ENCODE results near the gene TLR6.
A peak's percentile ranks its signal among the peaks of the same experiment; 100 is the strongest.
"Not testable (repeated sequence)": the region's sequence is repeated elsewhere in the genome, so short reads cannot be mapped to it uniquely, and the experiment has no call there.

The TLR6 gene

DNA sequence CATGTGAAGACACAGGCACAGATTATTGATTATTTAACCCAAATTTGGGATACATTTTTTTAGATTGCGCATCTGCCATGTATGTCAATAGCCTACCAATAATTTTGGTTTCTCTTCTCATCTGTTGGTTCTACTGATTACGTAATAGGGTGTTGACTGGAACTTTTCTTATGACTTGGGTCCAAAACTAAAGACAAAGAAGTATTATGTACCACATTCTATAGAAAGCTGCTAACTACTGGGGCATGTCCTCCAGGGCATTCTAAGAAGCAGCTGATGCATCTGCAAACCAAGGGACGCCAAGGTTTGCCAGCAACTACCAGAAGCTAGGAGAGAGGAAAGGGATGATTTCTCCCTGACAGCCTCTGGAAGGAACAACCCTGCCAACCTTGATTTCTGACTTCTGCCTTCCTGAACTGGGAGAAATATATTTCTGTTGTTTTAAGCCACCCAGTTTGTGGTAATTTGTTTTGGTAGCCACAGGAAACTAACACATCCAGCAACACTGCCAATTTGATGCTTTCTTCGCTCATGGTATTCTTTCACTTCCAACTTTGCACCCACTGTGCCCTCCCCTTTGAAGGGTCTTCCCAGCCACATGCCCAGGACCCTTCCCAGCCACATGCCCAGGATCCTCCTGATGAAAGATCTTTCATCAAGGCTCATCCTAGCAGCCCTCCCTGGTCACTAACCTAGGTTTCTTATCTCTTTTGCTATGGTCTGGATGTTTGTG is 36.1 kb downstream of the TLR6 start:
- DNase-seq, result no peak

DNA sequence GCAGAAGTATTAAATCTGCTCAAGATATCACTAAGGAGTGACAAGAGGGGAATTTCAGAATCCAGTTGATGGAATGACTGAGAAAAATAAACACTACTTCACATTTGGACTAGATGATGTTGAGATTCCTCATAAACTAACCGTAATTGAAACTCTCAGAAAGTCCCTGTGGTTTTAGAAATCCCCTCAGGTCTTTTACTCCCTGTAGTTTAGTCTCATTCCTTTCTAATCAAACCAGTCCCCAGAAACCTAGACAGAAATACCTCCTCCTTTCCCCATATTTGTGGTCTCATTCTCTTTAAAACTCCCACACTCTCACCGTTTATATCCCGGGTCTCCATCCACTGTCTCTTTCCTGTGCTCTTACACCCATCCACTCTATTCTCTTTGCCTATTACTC is 37.0 kb downstream of the TLR6 start:
- DNase-seq, result no peak

DNA sequence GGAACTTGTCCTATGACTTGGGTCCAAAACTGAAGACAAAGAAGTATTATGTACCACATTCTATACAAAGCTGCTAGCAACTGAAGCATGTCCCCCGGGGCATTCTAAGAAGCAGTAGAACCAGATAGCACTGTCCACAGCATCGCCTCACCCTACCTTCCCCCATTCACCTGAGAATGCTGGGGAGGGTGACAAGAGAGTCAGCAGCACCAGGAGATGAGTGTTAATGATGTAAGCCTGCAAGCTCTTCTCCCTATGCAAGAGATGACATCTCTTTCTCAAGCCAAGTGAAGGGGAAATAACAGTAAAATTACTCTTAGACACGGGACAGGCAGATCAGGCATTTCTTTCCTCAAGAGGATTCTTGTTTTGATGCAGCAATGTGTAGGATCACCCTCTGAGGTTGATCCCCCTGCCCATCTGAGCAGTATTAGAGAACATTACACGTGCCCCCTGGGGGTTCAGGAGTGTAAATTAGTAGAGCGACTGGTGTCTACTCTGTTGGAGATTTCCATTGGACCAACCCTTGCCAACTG is 38.1 kb downstream of the TLR6 start:
- no peak for DNase-seq

DNA sequence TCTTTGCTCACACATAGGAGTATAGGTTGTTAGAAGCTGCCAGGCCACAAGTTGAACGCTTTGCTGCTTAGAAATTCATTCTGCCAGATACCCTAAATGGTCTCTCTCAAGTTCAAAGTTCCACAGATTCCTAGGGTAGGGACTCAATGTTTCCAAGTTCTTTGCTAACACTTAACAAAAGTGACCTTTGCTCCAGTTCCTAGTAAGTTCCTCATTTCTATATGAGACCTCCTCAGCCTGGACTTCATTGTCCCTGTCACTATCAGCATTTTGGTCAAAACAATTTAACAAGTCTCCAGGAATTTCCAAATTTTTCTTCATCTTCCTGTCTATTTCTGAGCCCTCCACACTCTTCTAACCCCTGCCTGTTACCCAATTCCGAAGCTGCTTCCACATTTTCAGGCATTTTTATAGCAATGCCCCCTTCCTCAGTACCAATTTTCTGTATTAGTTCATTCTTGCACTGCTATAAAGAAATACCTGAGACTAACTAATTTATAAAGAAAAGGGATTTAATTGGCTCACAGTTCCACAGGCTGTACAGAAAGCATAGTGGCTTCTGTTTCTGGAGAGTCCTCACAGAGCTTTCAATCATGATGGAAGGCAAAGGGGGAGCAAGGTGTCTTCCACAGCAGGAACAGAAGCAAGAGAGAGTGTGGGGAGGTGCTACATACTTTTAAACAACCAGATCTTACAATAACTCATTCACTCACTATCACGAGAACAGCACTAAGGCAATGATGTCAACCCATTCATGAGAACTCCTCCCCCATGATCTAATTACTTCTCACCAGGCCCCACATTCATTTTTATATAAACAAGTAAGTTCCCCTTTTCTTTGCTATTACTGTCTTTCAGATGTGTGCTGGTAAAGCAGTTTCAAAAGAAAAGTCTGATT is 40.5 kb downstream of the TLR6 start:
- DNase-seq, result no peak

DNA sequence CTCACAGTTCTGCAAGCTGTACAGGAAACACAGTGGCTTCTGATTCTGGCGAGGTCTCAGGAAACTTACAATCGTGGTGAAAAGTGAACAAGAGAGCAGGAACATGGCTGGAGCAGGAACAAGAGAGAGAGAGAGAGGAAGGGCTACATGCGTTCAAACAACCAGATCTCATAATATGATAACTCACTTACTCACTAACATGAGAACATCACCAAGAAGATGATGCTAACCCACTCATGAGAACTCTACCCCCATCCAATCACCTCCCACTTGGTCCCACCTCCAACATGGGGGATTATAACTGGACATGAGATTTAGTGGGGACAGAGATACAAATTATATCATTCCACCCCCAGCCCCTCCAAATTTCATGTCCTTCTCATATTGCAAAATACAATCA is 42.2 kb downstream of the TLR6 start:
- no peak for DNase-seq

DNA sequence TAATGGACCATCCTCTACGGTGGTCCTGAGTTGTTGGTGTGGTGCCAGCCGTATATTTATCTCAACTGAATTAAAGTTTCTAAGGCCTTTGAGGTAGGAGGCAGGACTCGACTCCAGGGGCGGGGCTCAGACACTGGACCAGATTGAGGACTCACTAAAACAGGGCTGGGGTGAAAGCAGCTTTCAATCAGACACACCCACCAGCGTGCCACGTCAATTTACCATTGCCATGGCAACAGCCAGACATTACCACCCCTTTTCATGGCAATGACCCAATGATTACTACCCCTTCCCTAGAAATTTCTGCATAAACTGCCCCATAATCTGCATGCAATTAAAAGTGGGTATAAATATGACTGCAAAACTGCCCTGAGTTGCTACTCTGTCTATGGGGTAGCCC is 45.3 kb downstream of the TLR6 start:
- no peak for DNase-seq

DNA sequence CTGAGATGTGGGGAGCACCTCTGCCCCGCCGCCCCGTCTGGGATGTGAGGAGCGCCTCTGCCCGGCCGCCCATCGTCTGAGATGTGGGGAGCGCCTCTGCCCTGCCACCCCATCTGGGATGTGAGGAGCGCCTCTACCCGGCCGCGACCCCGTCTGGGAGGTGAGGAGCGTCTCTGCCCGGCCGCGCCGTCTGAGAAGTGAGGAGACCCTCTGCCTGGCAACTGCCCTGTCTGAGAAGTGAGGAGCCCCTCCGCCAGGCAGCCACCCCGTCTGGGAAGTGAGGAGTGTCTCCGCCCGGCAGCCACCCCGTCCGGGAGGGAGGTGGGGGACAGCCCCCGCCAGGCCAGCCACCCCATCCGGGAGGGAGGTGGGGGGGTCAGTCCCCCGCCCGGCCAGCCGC is 49.2 kb downstream of the TLR6 start:
- not testable (repeated sequence) for DNase-seq

DNA sequence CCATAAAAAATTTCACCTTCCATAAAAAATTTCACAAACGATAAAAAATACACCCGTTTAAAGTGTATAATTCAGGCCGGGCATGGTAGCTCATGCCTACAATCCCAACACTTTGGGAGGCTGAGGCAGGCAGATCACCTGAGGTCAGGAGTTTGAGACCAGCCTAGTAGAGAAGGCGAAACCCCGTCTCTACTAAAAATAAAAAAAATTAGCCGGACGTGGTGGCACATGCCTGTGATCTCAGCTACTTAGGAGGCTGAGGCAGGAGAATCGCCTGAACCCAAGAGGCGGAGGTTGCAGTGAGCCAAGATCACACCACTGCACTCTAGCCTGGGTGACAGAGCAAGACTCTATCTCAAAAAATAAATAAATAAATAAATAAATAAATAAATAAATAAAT is 50.4 kb downstream of the TLR6 start:
- not testable (repeated sequence) for DNase-seq

DNA sequence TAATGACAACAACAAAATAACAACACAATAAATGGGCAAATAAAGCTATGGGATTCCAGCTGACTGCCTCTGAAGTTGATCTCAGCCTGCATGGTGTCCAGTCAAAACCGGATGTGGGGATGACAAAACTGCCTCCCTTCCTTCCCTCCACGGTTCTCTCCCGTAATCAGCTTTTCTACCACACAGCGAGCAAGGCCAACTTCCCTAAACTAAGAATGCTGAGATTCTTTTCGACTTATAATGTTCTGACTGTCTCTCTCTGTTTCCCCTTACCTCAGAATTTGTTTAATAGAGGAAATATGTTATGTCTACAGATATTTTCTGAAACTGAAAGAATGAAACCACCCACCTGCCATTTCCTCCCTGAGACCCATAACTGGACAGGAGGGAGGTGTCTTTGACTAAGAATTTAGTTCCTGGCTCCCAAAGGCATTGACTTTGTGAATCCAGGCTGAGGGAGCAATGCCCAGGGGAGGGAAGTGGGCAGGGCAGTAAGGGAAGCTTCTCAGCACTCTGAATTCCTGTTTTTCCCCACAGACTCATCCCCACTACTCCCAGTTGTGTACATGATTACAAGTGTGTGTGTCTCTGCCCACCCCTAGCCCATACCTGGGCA is 51.0 kb downstream of the TLR6 start:
- DNase-seq, result peak in 1 of 2 experiments; percentile 4

DNA sequence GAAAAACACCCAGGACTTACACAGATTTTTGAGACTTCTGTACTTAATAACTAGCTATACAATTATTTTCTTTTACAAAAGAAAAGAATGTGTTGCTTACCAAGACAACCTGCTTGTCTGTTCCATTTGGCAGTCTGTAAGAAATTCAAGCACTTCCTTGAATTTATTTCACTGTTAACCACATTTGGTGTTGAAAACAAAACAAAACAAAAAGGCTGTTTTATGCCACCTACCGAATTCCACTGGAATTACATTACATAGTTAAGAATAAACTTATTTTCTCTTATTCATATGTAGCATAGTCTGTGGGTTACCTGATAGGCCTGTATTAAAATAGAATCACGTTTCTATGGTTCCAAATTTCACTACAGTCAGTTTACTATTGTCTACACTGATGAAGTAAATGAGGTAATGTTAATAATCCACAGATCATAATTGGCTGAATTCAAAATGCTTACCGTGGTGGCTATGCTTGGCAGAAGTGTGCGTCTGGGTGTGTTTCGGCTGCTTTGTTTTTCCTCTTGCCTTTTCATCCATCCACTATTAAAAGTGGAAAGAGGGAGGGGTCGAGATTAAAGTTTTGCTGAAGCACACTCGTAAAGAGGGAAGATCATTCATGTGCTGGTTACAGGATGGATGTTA is 51.8 kb downstream of the TLR6 start, which contains the start of gene TLR1:
TSS of gene TLR1 (minus strand) at position 138 of the 642 bp plus-strand sequence. CDS start 5,960 bp downstream, outside the sequence.
- DNase-seq, result peak in 1 of 2 experiments; percentile 33

DNA sequence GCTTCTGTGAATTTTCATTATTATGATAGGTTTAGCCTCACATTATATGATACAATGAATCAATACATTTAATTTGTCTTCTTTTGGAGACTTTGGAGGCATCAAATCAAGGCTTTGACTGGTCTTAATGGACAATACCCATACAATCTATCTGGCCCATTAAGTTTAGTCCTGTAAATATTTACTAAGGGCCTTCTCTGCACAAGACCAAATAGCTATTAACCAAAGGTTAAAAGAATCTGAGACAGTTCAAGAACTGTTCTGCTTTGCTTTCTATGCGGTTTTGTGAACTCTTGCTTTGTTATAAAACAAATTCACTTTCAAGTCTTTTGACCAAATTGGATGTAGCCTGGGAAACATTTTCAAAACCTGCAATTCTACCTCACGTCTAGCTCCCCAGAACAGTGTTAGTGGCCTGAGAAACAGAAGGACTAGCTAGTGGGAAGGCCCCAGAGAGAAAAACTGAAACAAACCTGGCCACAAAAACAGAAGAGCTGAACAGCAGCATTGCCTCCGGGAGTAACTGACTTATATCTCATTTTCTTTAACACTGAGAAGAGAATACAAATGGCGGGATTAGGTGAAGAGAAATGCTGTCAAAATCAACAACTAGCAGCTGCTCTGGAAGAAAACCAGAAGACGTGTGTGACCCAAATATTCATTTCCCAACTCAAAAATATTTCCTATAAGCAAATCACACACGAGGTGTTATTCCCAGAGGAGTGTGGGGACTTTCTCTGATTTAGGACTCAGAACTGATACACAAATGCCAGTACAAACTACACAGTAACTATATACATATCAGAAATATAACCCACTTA is 52.6 kb downstream of the TLR6 start:
- no peak for DNase-seq

DNA sequence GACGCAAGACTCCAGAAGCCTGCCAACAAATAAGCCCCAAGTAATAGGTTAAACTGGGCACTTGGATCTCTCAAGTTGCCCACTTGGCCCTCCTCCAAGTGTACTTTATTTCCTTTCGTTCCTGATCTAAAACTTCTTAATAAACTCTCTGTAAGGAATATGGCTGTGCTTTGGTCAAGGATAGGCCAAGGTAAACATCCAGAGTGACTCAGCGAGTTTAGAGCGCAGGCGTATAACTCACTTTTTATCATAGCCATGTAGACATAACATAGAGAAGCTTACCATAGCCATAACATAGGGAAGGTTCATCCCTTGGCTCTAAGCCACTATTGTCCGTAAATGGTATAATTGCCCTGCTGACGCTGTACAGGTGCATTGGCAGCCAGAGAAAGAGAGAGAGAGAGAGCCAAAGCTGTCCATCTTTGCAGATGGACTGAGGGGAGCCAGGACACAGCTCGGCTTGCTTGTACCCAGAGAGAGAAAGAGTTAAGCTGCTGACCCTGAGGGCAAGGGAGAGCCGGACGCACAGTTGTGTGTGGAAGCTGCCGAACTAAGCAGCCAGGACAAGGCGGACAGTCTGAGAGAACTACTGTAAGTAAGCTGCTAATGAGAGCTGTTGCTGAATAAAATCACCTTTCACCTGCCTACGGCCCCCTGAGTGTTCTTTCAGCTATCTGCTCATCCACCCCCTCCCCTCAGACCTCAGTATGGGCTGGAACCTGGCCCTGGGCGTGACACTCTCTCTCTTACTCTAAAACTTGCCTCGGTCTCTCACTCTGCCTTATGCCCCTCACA is 53.9 kb downstream of the TLR6 start:
- no peak for DNase-seq

DNA sequence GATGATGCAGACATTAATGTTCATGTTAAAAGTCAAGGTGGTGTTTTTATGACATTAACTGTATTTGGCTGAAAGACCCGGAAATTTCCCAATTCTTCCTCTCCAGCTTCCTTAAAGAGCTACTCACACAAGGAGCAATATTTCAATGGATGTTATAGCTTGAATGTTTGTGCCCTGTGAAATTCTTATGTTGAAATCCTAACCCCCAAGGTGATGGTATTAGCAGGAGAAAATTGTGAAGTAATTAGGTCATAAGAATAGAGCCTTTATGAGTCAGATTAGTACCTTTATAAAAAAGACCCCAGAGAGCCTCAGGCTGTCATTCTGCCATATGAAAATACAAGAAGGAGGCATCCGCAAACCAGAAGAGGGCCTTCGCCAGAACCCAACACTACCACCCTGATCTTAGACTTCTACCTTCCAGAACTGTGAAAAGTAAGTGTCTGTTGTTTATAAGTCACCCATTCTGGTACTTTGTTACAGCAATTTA is 55.6 kb downstream of the TLR6 start:
- DNase-seq, result no peak

DNA sequence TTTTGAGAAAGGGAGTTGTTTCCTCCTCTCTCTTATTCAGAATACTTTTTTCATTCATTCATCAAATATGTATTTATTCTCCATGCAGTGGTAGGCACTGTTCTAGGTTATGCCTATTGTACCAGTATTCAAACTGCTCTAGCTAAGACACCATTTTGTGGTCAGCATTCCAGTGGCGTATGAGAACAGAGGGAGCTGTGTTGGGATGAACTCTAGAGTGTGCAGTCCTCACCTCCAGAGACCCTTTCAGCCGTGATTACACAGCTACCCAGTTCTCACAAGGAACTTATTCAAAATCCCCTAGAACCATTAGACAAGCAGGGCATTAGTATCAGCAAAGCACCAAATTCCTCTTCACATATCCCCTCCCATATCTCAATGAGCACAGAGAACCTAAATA is 56.3 kb downstream of the TLR6 start:
- DNase-seq, result no peak

DNA sequence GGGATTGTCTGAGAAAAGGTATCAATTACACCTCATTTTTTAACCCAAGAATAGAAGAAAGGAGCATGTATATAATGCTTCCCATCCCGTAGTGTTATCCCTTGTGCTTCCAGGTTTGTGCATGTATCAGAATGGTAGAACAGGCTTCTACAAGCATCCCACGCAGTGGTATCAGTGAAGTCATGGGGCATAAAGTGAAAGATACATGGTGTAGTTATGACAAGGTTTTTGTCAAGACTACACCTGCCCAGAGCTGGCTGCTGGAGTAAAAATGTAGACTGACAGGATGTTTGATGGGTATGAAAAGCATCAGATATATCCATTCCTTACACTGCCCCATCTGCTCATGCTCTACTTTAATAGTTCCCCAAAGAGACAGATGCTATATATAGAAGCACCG is 61.5 kb downstream of the TLR6 start:
- no peak for DNase-seq

DNA sequence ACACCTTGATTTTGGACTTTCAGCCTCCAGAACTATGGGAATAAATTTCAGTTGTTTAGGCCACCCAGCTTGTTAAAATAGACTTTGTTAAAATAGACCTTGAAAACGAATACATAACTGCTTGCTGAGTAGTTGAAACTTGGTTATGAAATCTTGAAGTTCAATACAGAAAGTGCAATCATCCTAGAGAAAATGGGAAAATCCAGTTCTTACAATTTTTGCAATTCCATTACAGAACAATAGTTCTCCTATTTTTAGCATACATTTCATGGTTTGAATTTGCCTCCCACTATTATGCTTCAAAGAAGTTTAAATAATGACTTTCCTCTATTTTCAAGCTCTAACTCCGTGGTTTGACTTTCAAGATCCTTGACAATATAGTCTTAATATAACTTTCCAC is 62.6 kb downstream of the TLR6 start:
- no peak for DNase-seq

DNA sequence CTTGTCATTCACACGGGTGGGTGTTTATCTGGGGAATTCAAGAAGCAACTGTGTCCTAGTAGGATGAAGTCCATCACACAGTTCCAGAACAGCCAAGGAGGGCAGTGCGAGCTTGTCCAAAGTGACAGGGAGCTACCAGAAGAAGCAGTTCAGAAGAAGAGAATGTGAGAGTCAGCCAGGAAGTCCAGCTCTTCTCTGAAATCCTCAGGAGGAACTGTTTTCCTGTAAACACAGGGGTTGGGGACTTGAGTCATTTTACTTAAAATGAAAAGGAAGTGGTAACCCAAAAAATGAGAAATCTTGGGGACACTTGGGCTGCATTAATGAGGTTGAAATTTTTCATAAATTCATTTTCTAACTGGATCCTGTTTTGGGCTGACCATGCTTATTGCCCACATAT is 65.6 kb downstream of the TLR6 start:
- no peak for DNase-seq

DNA sequence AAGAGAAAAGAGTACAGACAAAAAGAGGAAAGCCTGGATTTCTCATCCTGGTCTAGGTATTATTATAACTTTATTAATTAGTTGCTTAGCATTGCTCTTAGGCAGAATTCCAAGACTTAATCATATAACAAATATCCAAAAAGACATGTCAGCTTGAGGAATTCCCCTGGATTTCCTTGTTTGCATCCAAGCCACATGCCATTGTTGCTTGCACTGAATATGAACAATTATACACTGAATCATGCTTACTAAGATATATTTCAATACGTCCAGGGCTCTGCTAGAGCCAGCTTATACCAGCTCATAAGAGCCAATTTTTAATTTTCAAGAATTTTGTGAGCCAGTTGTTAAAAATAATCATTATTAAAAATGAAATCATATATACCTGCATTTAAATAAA is 68.3 kb downstream of the TLR6 start:
- DNase-seq, result no peak

DNA sequence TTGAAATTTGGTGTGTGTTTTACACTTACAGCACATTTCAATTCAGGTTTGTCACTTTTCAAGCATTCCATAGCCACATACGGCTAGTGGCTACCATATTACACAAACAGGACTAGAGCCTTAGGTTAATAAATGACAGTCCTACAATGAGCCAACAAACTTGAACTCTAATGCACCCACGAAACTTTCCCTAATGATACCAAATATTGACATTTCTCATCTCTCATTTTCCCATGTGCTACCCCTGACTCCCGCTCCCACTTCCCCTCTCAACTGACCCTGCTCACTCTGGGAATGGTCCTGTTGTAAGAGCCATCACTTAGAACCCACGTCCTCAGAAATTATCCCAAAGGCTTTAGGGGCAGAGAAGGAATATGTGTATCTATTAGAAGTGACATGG is 68.9 kb downstream of the TLR6 start:
- DNase-seq, result no peak

DNA sequence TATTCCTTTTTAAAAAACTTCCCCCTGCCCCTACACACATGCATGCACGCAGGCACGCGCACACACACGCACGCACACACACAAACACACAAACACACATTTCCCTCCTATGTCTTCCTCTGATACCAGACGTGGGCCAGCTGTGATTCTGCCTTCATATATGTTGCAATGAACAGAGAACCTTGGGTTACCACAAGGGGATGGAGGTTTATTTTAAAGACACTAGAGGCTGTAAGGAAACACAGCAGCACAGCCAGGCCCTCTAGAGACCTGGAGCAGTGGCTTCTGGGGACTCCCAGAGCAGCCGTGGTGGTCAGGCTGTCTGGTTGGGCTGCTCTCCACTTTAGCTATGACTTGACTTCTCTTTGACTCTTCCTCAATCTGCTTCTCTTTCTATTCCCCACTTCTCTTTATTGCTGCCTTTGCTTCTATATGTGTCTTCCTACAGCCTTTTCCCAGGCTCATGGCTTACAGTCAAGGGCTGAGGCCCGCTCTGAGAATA is 70.7 kb downstream of the TLR6 start:
- DNase-seq, result no peak
